MV-4-11 (cell line): Measurements from ENCODE around the gene ASB1.
"Not testable (repeated sequence)": the region's sequence is repeated elsewhere in the genome, so short reads cannot be mapped to it uniquely, and the experiment has no call there.

Experiments
- DNase-seq: peaks from one replicate; lab custom pipeline; 2025; lab: John Stamatoyannopoulos, UW

The ASB1 gene

GRCh38 chr2:238404406-238405216, 22.1 kb upstream of the ASB1 start:
- DNase-seq, result no peak

- DNase-seq, result not testable (repeated sequence)
These were observed 21.5 kb upstream of the ASB1 start for GRCh38 chr2:238405217-238405555.

- DNase-seq, result no peak
These were observed 20.3 kb upstream of the ASB1 start for GRCh38 chr2:238406221-238406997.

GRCh38 chr2:238406998-238407285, 19.8 kb upstream of the ASB1 start:
- DNase-seq, result no peak

- no peak for DNase-seq
These were observed 19.2 kb upstream of the ASB1 start for GRCh38 chr2:238407566-238407965.

GRCh38 chr2:238408615-238409340, 17.9 kb upstream of the ASB1 start:
- DNase-seq, result no peak

GRCh38 chr2:238409341-238410199, 17.2 kb upstream of the ASB1 start:
- no peak for DNase-seq

- DNase-seq, result no peak
These were observed 14.5 kb upstream of the ASB1 start for GRCh38 chr2:238412067-238412767.

- no peak for DNase-seq
These were observed 13.4 kb upstream of the ASB1 start for GRCh38 chr2:238413368-238413767.

- DNase-seq, result no peak
These were observed 11.5 kb upstream of the ASB1 start for GRCh38 chr2:238415036-238415764.

- no peak for DNase-seq
These were observed 10.8 kb upstream of the ASB1 start for GRCh38 chr2:238415893-238416292.

- no peak for DNase-seq
These were observed 8.3 kb upstream of the ASB1 start for GRCh38 chr2:238418196-238418998.

GRCh38 chr2:238418999-238419546, 7.7 kb upstream of the ASB1 start:
- no peak for DNase-seq

GRCh38 chr2:238420442-238420841, 6.3 kb upstream of the ASB1 start:
- DNase-seq, result no peak

- DNase-seq, result peak; percentile 58
These were observed 5.6 kb upstream of the ASB1 start for GRCh38 chr2:238420878-238421694.

GRCh38 chr2:238421695-238422035, 5.1 kb upstream of the ASB1 start:
- DNase-seq, result no peak

GRCh38 chr2:238422285-238422684, 4.4 kb upstream of the ASB1 start:
- no peak for DNase-seq

GRCh38 chr2:238422940-238423339, 3.8 kb upstream of the ASB1 start:
- DNase-seq, result no peak
